HCT116 (cell line): ENCODE results near the gene RBP5. TPM values are rescaled to one million over a fixed set of nuclear protein-coding genes. Genes with fewer than 3 reads are reported as not detected.

Source experiments
- ATAC-seq: fragments of 200-7000 bp; cut with Tn5 transposase; 2 replicates; pipeline ENCODE4 v1.9.1; 2020; ENCODE audit warnings: mild to moderate bottlenecking, moderate library complexity
- BruUV-seq: library from RNA; stranded (reverse); fragments of 400-500 nt; replicated peaks from 2 replicates; lab custom pipeline; 2021; lab: Mats Ljungman, UMichigan
- CTCF ChIA-PET: fragments of 300-600 bp; sonication (Branson Sonifier 250); formaldehyde crosslinking; loops from one replicate; lab custom pipeline; 2021; ENCODE audit warnings: antibody characterized with exemption; lab: Charles Lee
- POLR2A ChIA-PET: fragments of 300-600, 350-600 bp; sonication (Branson Sonifier 250); formaldehyde crosslinking; loops from one replicate; lab custom pipeline; 2021; ENCODE audit warnings: antibody characterized with exemption; lab: Charles Lee
- RAD21 ChIA-PET, 2 experiments: fragments of 300-600 bp; sonication (Branson Sonifier 250); formaldehyde crosslinking; loops; one replicate each; lab custom pipeline; 2023; ENCODE audit warnings: low total read pairs in 2 of 2; ENCODE audit not compliant: uncharacterized antibody in 2 of 2, unreplicated experiment in 2 of 2, low non-redundant PET in 1 of 2; lab: Charles Lee
- DNase-seq: peaks from one replicate; pipeline ENCODE4 v3.0.0-alpha.2; 2010; ENCODE audit warnings: low read depth, low spot score
- H2AFZ ChIP-seq: fragments of 200-600 bp; shearing (Covaris generic), sonication (generic); 2 replicates; pipeline ENCODE4 v1.6.1; 2017; ENCODE audit warnings: low read depth, mixed run types, mixed read lengths, antibody characterized with exemption, low read length; ENCODE audit not compliant: poor library complexity, severe bottlenecking
- H3K27ac ChIP-seq: 2 replicates; pipeline ENCODE4 v1.5.1; 2012; ENCODE audit warnings: low read depth, low read length
- H3K27me3 ChIP-seq: fragments of 200-600 bp; sonication (generic); 2 replicates; pipeline ENCODE4 v1.6.1; 2016; ENCODE audit warnings: mixed run types, low read length, mixed read lengths; ENCODE audit not compliant: insufficient read depth
- H3K36me3 ChIP-seq, 2 experiments: fragments of 200-500 bp in 1 of 2; fragments of 200-600 bp in 1 of 2; sonication (Bioruptor generic) in 1 of 2; sonication (generic) in 1 of 2; 2 replicates each; pipeline versions ENCODE4 v1.5.1 to v1.6.1; 2014 to 2016; ENCODE audit warnings: low read length in 2 of 2, inconsistent platforms in 1 of 2, mixed read lengths in 1 of 2, mixed run types in 1 of 2; ENCODE audit not compliant: insufficient read depth in 2 of 2, control insufficient read depth in 1 of 2
- H3K4me1 ChIP-seq, 2 experiments: fragments of 200-600 bp in 1 of 2; sonication (generic) in 1 of 2; 2 replicates each; pipeline versions ENCODE4 v1.5.1 to v1.6.1; 2012 to 2017; ENCODE audit warnings: low read length in 2 of 2, inconsistent platforms in 1 of 2, mild to moderate bottlenecking in 1 of 2, mixed read lengths in 1 of 2, mixed run types in 1 of 2, moderate library complexity in 1 of 2; ENCODE audit not compliant: insufficient read depth in 2 of 2, control insufficient read depth in 1 of 2
- H3K4me2 ChIP-seq: fragments of 200-600 bp; sonication (generic); 2 replicates; pipeline ENCODE4 v1.6.1; 2017; ENCODE audit warnings: mixed run types, low read length, mixed read lengths
- H3K4me3 ChIP-seq, 2 experiments: fragments of 200-600 bp in 1 of 2; sonication (generic) in 1 of 2; replicated peaks in 1 of 2; 2 replicates each; pipeline ENCODE4 v1.5.1; 2011 to 2016; ENCODE audit warnings: low read length in 2 of 2, control low read depth in 1 of 2, low read depth in 1 of 2, mild to moderate bottlenecking in 1 of 2, mixed read lengths in 1 of 2, mixed run types in 1 of 2
- H3K79me2 ChIP-seq: fragments of 200-600 bp; sonication (generic); 2 replicates; pipeline ENCODE4 v1.6.1; 2017; ENCODE audit warnings: mild to moderate bottlenecking, mixed run types, low read length, moderate library complexity, mixed read lengths; ENCODE audit not compliant: insufficient read depth
- H3K9ac ChIP-seq: fragments of 200-600 bp; sonication (generic); 2 replicates; pipeline ENCODE4 v1.6.1; 2016; ENCODE audit warnings: low read length, mixed read lengths
- H3K9me2 ChIP-seq: fragments of 200-600 bp; sonication (generic), shearing (Covaris generic); 2 replicates; pipeline ENCODE4 v1.6.1; 2017; ENCODE audit warnings: mixed run types, mild to moderate bottlenecking, moderate library complexity; ENCODE audit not compliant: insufficient read depth
- H3K9me3 ChIP-seq, 2 experiments: fragments of 200-500 bp in 1 of 2; fragments of 200-600 bp in 1 of 2; sonication (Bioruptor generic) in 1 of 2; sonication (generic) in 1 of 2; 2 replicates each; pipeline ENCODE4 v1.6.1; 2014 to 2017; ENCODE audit warnings: low read length in 2 of 2, mixed read lengths in 2 of 2, inconsistent platforms in 1 of 2, low read depth in 1 of 2, mild to moderate bottlenecking in 1 of 2, mixed run types in 1 of 2, moderate library complexity in 1 of 2; ENCODE audit not compliant: control insufficient read depth in 1 of 2, insufficient read depth in 1 of 2
- H4K20me1 ChIP-seq: fragments of 200-600 bp; sonication (generic), shearing (Covaris generic); 2 replicates; pipeline ENCODE4 v1.6.1; 2017; ENCODE audit warnings: mixed run types, mild to moderate bottlenecking, moderate library complexity; ENCODE audit not compliant: insufficient read depth
- ATF3 ChIP-seq: IDR thresholded peaks from 2 replicates; pipeline ENCODE4 v1.6.1; 2012
- EZH2 ChIP-seq: fragments of 200-600 bp; sonication (generic); IDR thresholded peaks from 2 replicates; pipeline ENCODE4 v1.6.1; 2017; ENCODE audit warnings: antibody characterized with exemption, mixed run types
- JUND ChIP-seq: IDR thresholded peaks from 2 replicates; pipeline ENCODE4 v1.6.1; 2012
- POLR2A ChIP-seq: IDR thresholded peaks from 2 replicates; pipeline ENCODE4 v1.7.0; 2011; ENCODE audit warnings: borderline replicate concordance; ENCODE audit not compliant: insufficient read depth, insufficient read length; ENCODE audit errors: extremely low read depth
- REST ChIP-seq: IDR thresholded peaks from 2 replicates; pipeline ENCODE4 v1.6.1; 2012; ENCODE audit warnings: low read depth
- SP1 ChIP-seq: IDR thresholded peaks from 2 replicates; pipeline ENCODE4 v1.6.1; 2012; ENCODE audit warnings: low read depth
- TCF7L2 ChIP-seq: IDR thresholded peaks from 2 replicates; pipeline ENCODE4 v1.7.0; 2011; ENCODE audit warnings: borderline replicate concordance, inconsistent platforms; ENCODE audit not compliant: insufficient read depth, insufficient read length; ENCODE audit errors: extremely low read depth
- intact Hi-C: fragments of 100-400 bp; cut with micrococcal nuclease; formaldehyde crosslinking; loops from 2 replicates; pipeline ENCODE4 v1.10.0; 2022
- total RNA-seq: library from RNA; stranded (reverse); gene quantifications from one replicate; pipeline ENCODE4 v1.2.1, GENCODE V29; 2021; ENCODE audit not compliant: unreplicated experiment

Gene RBP5
- total RNA-seq, 1 experiment from 2014 or later: 0.22 TPM

GRCh38 chr12:7142809-7143465 is 14.2 kb upstream of the RBP5 start:
- no peaks in the 10 kb centered on the region for H3K79me2 ChIP-seq
- TF ChIP-seq POLR2A (no peak), TCF7L2 (no peak), ATF3 (no peak), SP1 (no peak), JUND (no peak), EZH2 (no peak), REST (no peak)
- H3K36me3 ChIP-seq: peaks cover 0 to 19% of the 10 kb centered on the region in 2 experiments; a peak in 3 of 4 replicates
- ATAC-seq (no peak), DNase-seq (no peak)
- H3K27me3 ChIP-seq: no peaks in the 10 kb centered on the region
- H3K4me2 ChIP-seq: no peak overlapping the region
- BruUV-seq: no TSS peak
- no peaks in the 10 kb centered on the region for H3K9me3 ChIP-seq
- H3K27ac ChIP-seq: no peak overlapping the region
- intact Hi-C loops: loop anchor here (1.0 to 2.0 kb wide), 3 partner anchors 45 to 496 kb away; no protein-coding TSS in a partner anchor
- H2AFZ ChIP-seq: no peak overlapping the region
- H3K9ac ChIP-seq: no peak overlapping the region
- H4K20me1 ChIP-seq: no peaks in the 10 kb centered on the region
- POLR2A ChIA-PET: no interaction called here
- H3K9me2 ChIP-seq: no peaks in the 10 kb centered on the region
- CTCF ChIA-PET: interaction anchor here (1.0 kb wide), 1 partner anchor 46 kb away, joined by 4 read pairs; the partner anchor contains the start of gene PEX5
- RAD21 ChIA-PET: no interaction called here
- H3K4me1 ChIP-seq: no peaks in the 10 kb centered on the region
- no peak overlapping the region for H3K4me3 ChIP-seq
